HepG2 (cell line): ENCODE measurements around the gene NKX1-2. TPM values are rescaled to one million over a fixed set of nuclear protein-coding genes. Genes with fewer than 3 reads are reported as not detected.

Experiments
- ERF ChIP-seq: IDR thresholded peaks from 2 replicates; pipeline ENCODE4 v1.6.1; 2018; ENCODE audit warnings: missing biosample characterization, missing genetic modification reagents
- GTF2F1 ChIP-seq: fragments of 150-350 bp; IDR thresholded peaks from 2 replicates; pipeline ENCODE4 v1.6.1; 2014; ENCODE audit warnings: low read length
- HCFC1 ChIP-seq: fragments of 150-350 bp; IDR thresholded peaks from 2 replicates; pipeline ENCODE4 v1.6.1; 2014; ENCODE audit warnings: low read depth, low read length
- HOXA7 ChIP-seq: sonication (generic); formaldehyde crosslinking; IDR thresholded peaks from 2 replicates; pipeline ENCODE4 v1.8.1; 2022; ENCODE audit warnings: mild to moderate bottlenecking, missing genetic modification reagents, moderate library complexity
- KDM6A ChIP-seq: IDR thresholded peaks from 2 replicates; pipeline ENCODE4 v1.6.1; 2016; ENCODE audit warnings: low read depth
- POLR2AphosphoS5 ChIP-seq: IDR thresholded peaks from 2 replicates; pipeline ENCODE4 v1.6.1; 2012; ENCODE audit warnings: low read depth, low read length
- SATB2 ChIP-seq: sonication (generic); formaldehyde crosslinking; IDR thresholded peaks from 2 replicates; pipeline ENCODE4 v1.5.0; 2020; ENCODE audit warnings: missing genetic modification reagents
- ZNF136 ChIP-seq: sonication (generic); formaldehyde crosslinking; IDR thresholded peaks from 2 replicates; pipeline ENCODE4 v1.8.1; 2022; ENCODE audit warnings: low read depth, mild to moderate bottlenecking, moderate library complexity, missing genetic modification reagents
- ZNF260 ChIP-seq: sonication (generic); formaldehyde crosslinking; IDR thresholded peaks from 2 replicates; pipeline ENCODE4 v1.4.0; 2020; ENCODE audit warnings: missing genetic modification reagents, low read depth, mild to moderate bottlenecking, borderline replicate concordance
- ZNF343 ChIP-seq: sonication (generic); formaldehyde crosslinking; IDR thresholded peaks from 2 replicates; pipeline ENCODE4 v1.4.0; 2020; ENCODE audit warnings: mild to moderate bottlenecking, missing genetic modification reagents
- ZNF776 ChIP-seq: sonication (generic); formaldehyde crosslinking; IDR thresholded peaks from 2 replicates; pipeline ENCODE4 v1.4.0; 2020; ENCODE audit warnings: mild to moderate bottlenecking, missing genetic modification reagents
- polyA plus RNA-seq, 8 experiments: library from polyadenylated mRNA; depleted of rRNA in 3 of 8; stranded (reverse) in 7 of 8; unstranded in 1 of 8; fragments of >200 nt; fragmentation: Illumina TruSeq in 4 of 8; extraction: Trizol in 4 of 8; gene quantifications; 2 replicates each; pipeline versions ENCODE4 v1.2.1 to v1.2.3, GENCODE V29; 2011 to 2016; ENCODE audit warnings: low read depth in 4 of 8, missing spikeins in 1 of 8, mixed read lengths in 1 of 8; ENCODE audit not compliant: insufficient read depth in 1 of 8
- total RNA-seq, 5 experiments: library from RNA; depleted of rRNA; stranded (reverse); fragments of >200 nt; fragmentation: Illumina TruSeq; extraction: Trizol; gene quantifications; 2 replicates each; pipeline ENCODE4 v1.2.3, GENCODE V29; 2016; ENCODE audit warnings: low read depth in 1 of 5
- TF ChIP-seq, protein P1 (sequence below): sonication (generic); formaldehyde crosslinking; conservative IDR thresholded peaks from 2 replicates; pipeline ENCODE4 v1.8.1; 2023; ENCODE audit warnings: missing genetic modification reagents
- TF ChIP-seq, protein P2 (sequence below): IDR thresholded peaks from 2 replicates; pipeline ENCODE4 v1.6.1; 2018; ENCODE audit warnings: missing genetic modification reagents, mild to moderate bottlenecking, missing compliant biosample characterization
- TF ChIP-seq, protein P3 (sequence below): sonication (generic); formaldehyde crosslinking; conservative IDR thresholded peaks from 2 replicates; pipeline ENCODE4 v1.4.0; 2020; ENCODE audit warnings: missing genetic modification reagents
- TF ChIP-seq, protein P4 (sequence below): sonication (generic); IDR thresholded peaks from 2 replicates; pipeline ENCODE4 v1.6.1; 2016; ENCODE audit warnings: low read depth, borderline replicate concordance
- TF ChIP-seq, protein P5 (sequence below): sonication (generic); formaldehyde crosslinking; IDR thresholded peaks from 2 replicates; pipeline ENCODE4 v1.4.0; 2020; ENCODE audit warnings: missing genetic modification reagents
- TF ChIP-seq, protein P6 (sequence below): sonication (generic); formaldehyde crosslinking; IDR thresholded peaks from 2 replicates; pipeline ENCODE4 v1.5.0; 2020; ENCODE audit warnings: missing genetic modification reagents, mild to moderate bottlenecking, borderline replicate concordance
- TF ChIP-seq, protein P7 (sequence below): sonication (generic); formaldehyde crosslinking; conservative IDR thresholded peaks from 2 replicates; pipeline ENCODE4 v1.8.0; 2022; ENCODE audit warnings: mild to moderate bottlenecking, moderate library complexity, missing genetic modification reagents
- TF ChIP-seq, protein P8 (sequence below): sonication (generic); formaldehyde crosslinking; IDR thresholded peaks from 2 replicates; pipeline ENCODE4 v1.4.0; 2020; ENCODE audit warnings: missing genetic modification reagents

NKX1-2 gene
- total and polyA plus RNA-seq, 2 of the 13 experiments (the other 11 are each of a cell fraction or from before 2014, with no cell fraction given): not detected

DNA sequence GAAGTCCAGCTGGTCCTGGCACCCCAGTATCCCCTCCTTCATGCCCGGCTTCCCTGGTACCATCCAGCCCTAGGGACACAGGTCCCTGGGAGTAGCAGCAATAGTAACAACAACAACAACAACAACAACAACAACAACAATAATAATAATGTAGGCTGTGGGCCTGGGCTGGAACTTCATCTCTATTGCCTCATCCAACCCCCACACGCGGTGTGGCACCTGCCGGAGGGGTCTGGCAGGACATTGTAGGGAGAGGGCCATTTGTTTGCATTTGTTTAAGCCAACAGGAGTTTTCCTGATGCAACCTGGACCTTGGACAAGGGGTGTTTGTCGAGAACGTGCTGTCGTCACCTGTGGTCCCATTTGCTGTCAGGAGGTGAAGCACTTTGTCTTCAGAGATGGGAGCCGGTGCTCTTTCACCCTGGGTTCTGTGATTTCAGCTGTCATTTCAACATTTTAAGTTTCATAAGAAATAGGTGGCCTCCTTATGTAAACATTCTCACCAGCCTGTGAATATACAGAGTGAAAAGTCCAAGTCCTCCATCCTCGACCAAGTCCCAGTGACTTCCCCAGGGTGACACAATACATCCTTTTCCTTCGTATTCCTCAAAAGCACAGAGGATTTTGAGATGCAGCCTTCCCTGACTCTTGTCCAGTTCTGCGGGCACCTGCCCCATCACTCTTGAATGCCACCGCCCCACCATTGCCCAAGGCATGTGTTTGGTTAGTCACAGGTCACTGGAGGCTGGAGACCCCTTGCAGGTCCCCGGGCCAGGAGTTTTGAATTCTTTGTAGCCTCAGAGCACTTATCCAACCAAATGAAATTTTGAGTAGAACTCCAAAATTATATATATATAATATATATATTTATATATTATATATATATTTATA lies 21.0 kb upstream of the NKX1-2 start (continued):
- TF ChIP-seq, protein P1, sequence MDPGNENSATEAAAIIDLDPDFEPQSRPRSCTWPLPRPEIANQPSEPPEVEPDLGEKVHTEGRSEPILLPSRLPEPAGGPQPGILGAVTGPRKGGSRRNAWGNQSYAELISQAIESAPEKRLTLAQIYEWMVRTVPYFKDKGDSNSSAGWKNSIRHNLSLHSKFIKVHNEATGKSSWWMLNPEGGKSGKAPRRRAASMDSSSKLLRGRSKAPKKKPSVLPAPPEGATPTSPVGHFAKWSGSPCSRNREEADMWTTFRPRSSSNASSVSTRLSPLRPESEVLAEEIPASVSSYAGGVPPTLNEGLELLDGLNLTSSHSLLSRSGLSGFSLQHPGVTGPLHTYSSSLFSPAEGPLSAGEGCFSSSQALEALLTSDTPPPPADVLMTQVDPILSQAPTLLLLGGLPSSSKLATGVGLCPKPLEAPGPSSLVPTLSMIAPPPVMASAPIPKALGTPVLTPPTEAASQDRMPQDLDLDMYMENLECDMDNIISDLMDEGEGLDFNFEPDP (CRISPR knock-in tag): no peak
- TF ChIP-seq KDM6A (CRISPR knock-in tag): peak; percentile 90
- TF ChIP-seq HOXA7 (CRISPR knock-in tag): no peak
- no peak for TF ChIP-seq ZNF136 (CRISPR knock-in tag)
- TF ChIP-seq, protein P2, sequence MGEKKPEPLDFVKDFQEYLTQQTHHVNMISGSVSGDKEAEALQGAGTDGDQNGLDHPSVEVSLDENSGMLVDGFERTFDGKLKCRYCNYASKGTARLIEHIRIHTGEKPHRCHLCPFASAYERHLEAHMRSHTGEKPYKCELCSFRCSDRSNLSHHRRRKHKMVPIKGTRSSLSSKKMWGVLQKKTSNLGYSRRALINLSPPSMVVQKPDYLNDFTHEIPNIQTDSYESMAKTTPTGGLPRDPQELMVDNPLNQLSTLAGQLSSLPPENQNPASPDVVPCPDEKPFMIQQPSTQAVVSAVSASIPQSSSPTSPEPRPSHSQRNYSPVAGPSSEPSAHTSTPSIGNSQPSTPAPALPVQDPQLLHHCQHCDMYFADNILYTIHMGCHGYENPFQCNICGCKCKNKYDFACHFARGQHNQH: peak; percentile 90; the same call in 1 of the 2 replicates
- TF ChIP-seq, protein P3, sequence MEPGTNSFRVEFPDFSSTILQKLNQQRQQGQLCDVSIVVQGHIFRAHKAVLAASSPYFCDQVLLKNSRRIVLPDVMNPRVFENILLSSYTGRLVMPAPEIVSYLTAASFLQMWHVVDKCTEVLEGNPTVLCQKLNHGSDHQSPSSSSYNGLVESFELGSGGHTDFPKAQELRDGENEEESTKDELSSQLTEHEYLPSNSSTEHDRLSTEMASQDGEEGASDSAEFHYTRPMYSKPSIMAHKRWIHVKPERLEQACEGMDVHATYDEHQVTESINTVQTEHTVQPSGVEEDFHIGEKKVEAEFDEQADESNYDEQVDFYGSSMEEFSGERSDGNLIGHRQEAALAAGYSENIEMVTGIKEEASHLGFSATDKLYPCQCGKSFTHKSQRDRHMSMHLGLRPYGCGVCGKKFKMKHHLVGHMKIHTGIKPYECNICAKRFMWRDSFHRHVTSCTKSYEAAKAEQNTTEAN (CRISPR knock-in tag): peak; percentile 62; the same call in 1 of the 2 replicates
- TF ChIP-seq, protein P4, sequence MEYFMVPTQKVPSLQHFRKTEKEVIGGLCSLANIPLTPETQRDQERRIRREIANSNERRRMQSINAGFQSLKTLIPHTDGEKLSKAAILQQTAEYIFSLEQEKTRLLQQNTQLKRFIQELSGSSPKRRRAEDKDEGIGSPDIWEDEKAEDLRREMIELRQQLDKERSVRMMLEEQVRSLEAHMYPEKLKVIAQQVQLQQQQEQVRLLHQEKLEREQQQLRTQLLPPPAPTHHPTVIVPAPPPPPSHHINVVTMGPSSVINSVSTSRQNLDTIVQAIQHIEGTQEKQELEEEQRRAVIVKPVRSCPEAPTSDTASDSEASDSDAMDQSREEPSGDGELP: peak; percentile 94
- TF ChIP-seq ERF (CRISPR knock-in tag): peak; percentile 85
- no peak for TF ChIP-seq SATB2 (CRISPR knock-in tag)
- TF ChIP-seq ZNF343 (CRISPR knock-in tag): no peak
- TF ChIP-seq POLR2AphosphoS5: no peak
- TF ChIP-seq GTF2F1: no peak
- no peak for TF ChIP-seq ZNF776 (CRISPR knock-in tag)
- TF ChIP-seq, protein P5, sequence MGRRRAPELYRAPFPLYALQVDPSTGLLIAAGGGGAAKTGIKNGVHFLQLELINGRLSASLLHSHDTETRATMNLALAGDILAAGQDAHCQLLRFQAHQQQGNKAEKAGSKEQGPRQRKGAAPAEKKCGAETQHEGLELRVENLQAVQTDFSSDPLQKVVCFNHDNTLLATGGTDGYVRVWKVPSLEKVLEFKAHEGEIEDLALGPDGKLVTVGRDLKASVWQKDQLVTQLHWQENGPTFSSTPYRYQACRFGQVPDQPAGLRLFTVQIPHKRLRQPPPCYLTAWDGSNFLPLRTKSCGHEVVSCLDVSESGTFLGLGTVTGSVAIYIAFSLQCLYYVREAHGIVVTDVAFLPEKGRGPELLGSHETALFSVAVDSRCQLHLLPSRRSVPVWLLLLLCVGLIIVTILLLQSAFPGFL (CRISPR knock-in tag): no peak
- TF ChIP-seq, protein P6, sequence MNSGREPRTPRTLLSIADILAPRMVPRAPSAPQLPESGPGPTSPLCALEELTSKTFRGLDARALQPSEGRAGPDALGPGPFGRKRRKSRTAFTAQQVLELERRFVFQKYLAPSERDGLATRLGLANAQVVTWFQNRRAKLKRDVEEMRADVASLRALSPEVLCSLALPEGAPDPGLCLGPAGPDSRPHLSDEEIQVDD: no peak
- TF ChIP-seq, protein P7, sequence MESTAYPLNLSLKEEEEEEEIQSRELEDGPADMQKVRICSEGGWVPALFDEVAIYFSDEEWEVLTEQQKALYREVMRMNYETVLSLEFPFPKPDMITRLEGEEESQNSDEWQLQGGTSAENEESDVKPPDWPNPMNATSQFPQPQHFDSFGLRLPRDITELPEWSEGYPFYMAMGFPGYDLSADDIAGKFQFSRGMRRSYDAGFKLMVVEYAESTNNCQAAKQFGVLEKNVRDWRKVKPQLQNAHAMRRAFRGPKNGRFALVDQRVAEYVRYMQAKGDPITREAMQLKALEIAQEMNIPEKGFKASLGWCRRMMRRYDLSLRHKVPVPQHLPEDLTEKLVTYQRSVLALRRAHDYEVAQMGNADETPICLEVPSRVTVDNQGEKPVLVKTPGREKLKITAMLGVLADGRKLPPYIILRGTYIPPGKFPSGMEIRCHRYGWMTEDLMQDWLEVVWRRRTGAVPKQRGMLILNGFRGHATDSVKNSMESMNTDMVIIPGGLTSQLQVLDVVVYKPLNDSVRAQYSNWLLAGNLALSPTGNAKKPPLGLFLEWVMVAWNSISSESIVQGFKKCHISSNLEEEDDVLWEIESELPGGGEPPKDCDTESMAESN (CRISPR knock-in tag): peak; percentile 37; the same call in 1 of the 2 replicates
- TF ChIP-seq HCFC1: no peak
- TF ChIP-seq, protein P8, sequence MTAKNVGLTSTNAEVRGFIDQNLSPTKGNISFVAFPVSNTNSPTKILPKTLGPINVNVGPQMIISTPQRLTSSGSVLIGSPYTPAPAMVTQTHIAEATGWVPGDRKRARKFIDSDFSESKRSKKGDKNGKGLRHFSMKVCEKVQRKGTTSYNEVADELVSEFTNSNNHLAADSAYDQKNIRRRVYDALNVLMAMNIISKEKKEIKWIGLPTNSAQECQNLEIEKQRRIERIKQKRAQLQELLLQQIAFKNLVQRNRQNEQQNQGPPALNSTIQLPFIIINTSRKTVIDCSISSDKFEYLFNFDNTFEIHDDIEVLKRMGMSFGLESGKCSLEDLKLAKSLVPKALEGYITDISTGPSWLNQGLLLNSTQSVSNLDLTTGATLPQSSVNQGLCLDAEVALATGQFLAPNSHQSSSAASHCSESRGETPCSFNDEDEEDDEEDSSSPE (CRISPR knock-in tag): peak; percentile 41; the same call in 1 of the 2 replicates
- TF ChIP-seq ZNF260 (CRISPR knock-in tag): no peak
